Measurements from ENCODE around the gene TMEM132C. TPM values are rescaled to one million over a fixed set of nuclear protein-coding genes. Genes with fewer than 3 reads are reported as not detected.

Gene TMEM132C
- total RNA-seq, 4 donors from 2014 or later: 0.13 to 7.6 (median 0.37) TPM

GRCh38 chr12:128694445-128694844 lies 427.5 kb downstream of the TMEM132C start:
- WGBS, 2 donors: 58 to 64% methylated on average over 4 of the region's 4 CpGs
- H3K4me3 ChIP-seq: no peak overlapping the region
- no peak for DNase-seq
- no peaks in the 10 kb centered on the region for H3K36me3 ChIP-seq
- H3K27ac ChIP-seq: no peak overlapping the region
- H3K9me3 ChIP-seq: no peaks in the 10 kb centered on the region
- intact Hi-C loops (cut with DNase I): no loop called here
- TF ChIP-seq CTCF (IDR thresholded peaks at IDR 0.05) (no peak), POLR2A (IDR thresholded peaks at IDR 0.05) (no peak)
- H3K27me3 ChIP-seq: no peaks in the 10 kb centered on the region
- no peaks in the 10 kb centered on the region for H3K4me1 ChIP-seq

DNA sequence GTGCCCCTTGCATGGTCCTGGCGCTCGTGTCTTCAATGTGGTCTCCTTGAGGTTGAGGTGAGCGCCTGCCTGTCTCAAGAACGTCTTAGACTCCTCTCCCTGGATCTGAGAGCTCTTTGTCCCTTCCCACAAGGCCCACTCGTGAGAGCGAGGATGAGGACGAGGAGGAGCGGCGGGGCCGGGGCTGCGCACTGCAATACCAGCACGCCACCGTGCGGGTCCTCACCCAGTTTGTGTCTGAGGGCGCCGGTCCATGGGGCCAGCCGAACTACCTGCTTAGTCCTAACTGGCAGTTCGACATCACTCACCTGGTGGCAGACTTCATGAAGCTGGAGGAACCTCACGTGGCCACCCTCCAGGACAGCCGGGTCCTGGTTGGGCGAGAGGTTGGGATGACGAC lies 428.7 kb downstream of the TMEM132C start:
- no peaks in the 10 kb centered on the region for H3K36me3 ChIP-seq
- H3K4me1 ChIP-seq: no peaks in the 10 kb centered on the region
- H3K9me3 ChIP-seq: no peaks in the 10 kb centered on the region
- intact Hi-C loops (cut with DNase I): no loop called here
- TF ChIP-seq CTCF (IDR thresholded peaks at IDR 0.05) (no peak), POLR2A (IDR thresholded peaks at IDR 0.05) (no peak)
- H3K4me3 ChIP-seq: no peak overlapping the region
- no peak for DNase-seq
- H3K27me3 ChIP-seq: no peaks in the 10 kb centered on the region
- 82 to 86% methylated on average over 4 to 12 of the region's 22 CpGs for WGBS, 2 donors
- no peak overlapping the region for H3K27ac ChIP-seq

GRCh38 chr12:128698301-128698972 lies 431.5 kb downstream of the TMEM132C start:
- no peaks in the 10 kb centered on the region for H3K9me3 ChIP-seq
- TF ChIP-seq POLR2A (IDR thresholded peaks at IDR 0.05) (no peak), CTCF (IDR thresholded peaks at IDR 0.05) (no peak)
- no peak overlapping the region for H3K27ac ChIP-seq
- H3K4me1 ChIP-seq: no peaks in the 10 kb centered on the region
- no peaks in the 10 kb centered on the region for H3K27me3 ChIP-seq
- intact Hi-C loops (cut with DNase I): no loop called here
- DNase-seq: no peak
- 65 to 71% methylated on average over 11 to 12 of the region's 12 CpGs for WGBS, 2 donors
- no peak overlapping the region for H3K4me3 ChIP-seq
- H3K36me3 ChIP-seq: no peaks in the 10 kb centered on the region

DNA sequence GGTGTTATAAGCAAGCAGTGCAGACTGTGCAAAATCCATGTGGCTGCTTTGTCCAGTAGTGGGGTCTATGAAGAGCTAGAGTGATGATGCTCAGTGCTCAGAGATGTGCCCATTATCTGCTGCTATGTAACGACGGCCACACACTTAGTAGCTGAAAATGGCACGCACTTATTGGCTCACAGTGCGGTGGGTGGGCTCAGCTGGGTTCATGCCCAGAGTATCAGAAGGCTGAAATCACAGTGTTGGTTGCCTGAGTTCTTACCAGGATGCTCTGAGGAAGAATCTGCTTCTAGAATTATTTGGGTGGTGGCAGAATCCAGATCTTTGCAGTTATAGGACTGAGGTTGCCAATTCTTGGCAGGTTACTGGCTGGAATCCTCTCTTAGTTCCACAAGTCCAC lies 432.1 kb downstream of the TMEM132C start:
- Histone ChIP-seq H3K27ac (no peak overlapping the region), H3K4me3 (no peak overlapping the region), H3K9me3 (no peaks in the 10 kb centered on the region), H3K4me1 (no peaks in the 10 kb centered on the region), H3K27me3 (no peaks in the 10 kb centered on the region), H3K36me3 (no peaks in the 10 kb centered on the region)
- TF ChIP-seq POLR2A (IDR thresholded peaks at IDR 0.05): no peak
- no peak for TF ChIP-seq CTCF (IDR thresholded peaks at IDR 0.05)
- WGBS, 2 donors: 53 to 80% methylated on average over 3 to 4 of the region's 4 CpGs
- intact Hi-C loops (cut with DNase I): no loop called here
- DNase-seq: no peak

DNA sequence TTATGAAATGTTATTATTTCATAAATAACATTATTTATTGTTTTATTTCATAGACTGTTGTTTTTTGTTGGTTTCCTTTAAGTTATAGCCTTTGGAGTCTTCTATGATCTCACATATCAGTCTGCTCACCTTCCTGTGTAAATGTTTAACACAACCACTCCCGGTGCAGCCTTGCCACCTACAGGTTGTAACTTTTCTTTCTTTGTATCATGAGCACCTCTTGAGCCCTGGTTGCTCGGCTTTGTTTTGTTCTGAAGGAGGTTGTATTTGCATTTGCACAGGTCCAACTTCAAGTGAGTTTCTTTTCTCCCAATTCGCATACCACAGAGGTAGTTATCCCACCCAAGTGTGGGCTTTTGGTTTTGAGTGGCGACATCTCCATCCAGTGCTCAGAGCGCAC lies 435.4 kb downstream of the TMEM132C start:
- Histone ChIP-seq H3K4me1 (no peaks in the 10 kb centered on the region), H3K36me3 (no peaks in the 10 kb centered on the region), H3K9me3 (no peaks in the 10 kb centered on the region), H3K4me3 (no peak overlapping the region), H3K27me3 (no peaks in the 10 kb centered on the region), H3K27ac (no peak overlapping the region)
- TF ChIP-seq CTCF (IDR thresholded peaks at IDR 0.05): no peak
- TF ChIP-seq POLR2A (IDR thresholded peaks at IDR 0.05): no peak
- WGBS, 2 donors: 49 to 66% methylated on average over 5 of the region's 5 CpGs
- intact Hi-C loops (cut with DNase I): no loop called here
- no peak for DNase-seq

Measured in esophagus squamous epithelium (tissue), 5 donors.